Endometrial microvascular endothelial cells (primary cell): ENCODE results near the gene FTSJ3. TPM values are rescaled to one million over a fixed set of nuclear protein-coding genes. Genes with fewer than 3 reads are reported as not detected.
"Not testable (repeated sequence)": the region's sequence is repeated elsewhere in the genome, so short reads cannot be mapped to it uniquely, and the experiment has no call there.

Experiments
- in situ Hi-C: cut with HindIII; loops from 2 replicates; pipeline ENCODE4 v1.10.0; 2017; ENCODE audit warnings: low sequenced_read_pairs, low pct_unique_long_range_greater_than_20kb; ENCODE audit errors: inconsistent ontology term
- total RNA-seq: library from RNA; depleted of rRNA; stranded (reverse); fragments of >200 nt; gene quantifications from one replicate; pipeline ENCODE4 v1.2.3, GENCODE V29; 2015; ENCODE audit errors: inconsistent ontology term

The FTSJ3 gene
- total RNA-seq, 1 donor from 2014 or later: 55.8 TPM

- in situ Hi-C loops: no loop called here
Observed at GRCh38 chr17:63845509-63845908, 18.0 kb upstream of the FTSJ3 start.

- in situ Hi-C loops: no loop called here
Observed at GRCh38 chr17:63843910-63844677, 16.6 kb upstream of the FTSJ3 start.

- in situ Hi-C loops: not testable (repeated sequence)
Observed at GRCh38 chr17:63843387-63843888, 16.0 kb upstream of the FTSJ3 start.

GRCh38 chr17:63842540-63843386, 15.3 kb upstream of the FTSJ3 start, which contains the start of gene SMARCD2:
TSS of gene SMARCD2 (minus strand) at chr17:63842685. CDS start at chr17:63842674, 11 bp downstream.
- in situ Hi-C loops: no loop called here

- in situ Hi-C loops: no loop called here
Observed at GRCh38 chr17:63842173-63842539, 14.7 kb upstream of the FTSJ3 start.

GRCh38 chr17:63841350-63842172, 14.1 kb upstream of the FTSJ3 start:
- in situ Hi-C loops: no loop called here

GRCh38 chr17:63840591-63841349, 13.3 kb upstream of the FTSJ3 start:
- in situ Hi-C loops: no loop called here

- in situ Hi-C loops: no loop called here
Observed at GRCh38 chr17:63838631-63839171, 11.2 kb upstream of the FTSJ3 start.

GRCh38 chr17:63837962-63838600, 10.6 kb upstream of the FTSJ3 start:
- in situ Hi-C loops: no loop called here

- in situ Hi-C loops: no loop called here
Observed at GRCh38 chr17:63837480-63837879, 10.0 kb upstream of the FTSJ3 start.

GRCh38 chr17:63836811-63837210, 9.3 kb upstream of the FTSJ3 start:
- in situ Hi-C loops: no loop called here

- in situ Hi-C loops: no loop called here
Observed at GRCh38 chr17:63835167-63835720, 7.8 kb upstream of the FTSJ3 start.

GRCh38 chr17:63834431-63835166, 7.1 kb upstream of the FTSJ3 start:
- in situ Hi-C loops: no loop called here

GRCh38 chr17:63833741-63834373, 6.4 kb upstream of the FTSJ3 start:
- in situ Hi-C loops: no loop called here

GRCh38 chr17:63833026-63833740, 5.7 kb upstream of the FTSJ3 start:
- in situ Hi-C loops: no loop called here

GRCh38 chr17:63832455-63832854, 5.0 kb upstream of the FTSJ3 start:
- in situ Hi-C loops: no loop called here
